ENCODE data around the gene BBLN.

Gene BBLN

GRCh38 chr9:128145951-128146351 is 14.1 kb upstream of the BBLN start:
- TF ChIP-seq CTCF (IDR thresholded peaks at IDR 0.05; ENCODE audit: control extremely low read depth, extremely low read depth, low read depth, missing control alignments): no peak
- DNase-seq (ENCODE audit: extremely low spot score): no peak
- POLR2A ChIA-PET: no interaction called here
- CTCF ChIA-PET: interaction anchor here (2.0 kb wide), 1 partner anchor 17 kb away, joined by 6 read pairs; the partner anchor contains the start of gene PTGES2

GRCh38 chr9:128146591-128147120 is 13.4 kb upstream of the BBLN start:
- no peak for DNase-seq (ENCODE audit: extremely low spot score)
- POLR2A ChIA-PET: no interaction called here
- CTCF ChIA-PET: interaction anchor here (2.0 kb wide), 1 partner anchor 18 kb away, joined by 6 read pairs; the partner anchor contains the start of gene PTGES2
- TF ChIP-seq CTCF (IDR thresholded peaks at IDR 0.05; ENCODE audit: control extremely low read depth, extremely low read depth, low read depth, missing control alignments): no peak

- CTCF ChIA-PET: no interaction called here
- no peak for TF ChIP-seq CTCF (IDR thresholded peaks at IDR 0.05; ENCODE audit: control extremely low read depth, extremely low read depth, low read depth, missing control alignments)
- POLR2A ChIA-PET: no interaction called here
- DNase-seq (ENCODE audit: extremely low spot score): no peak
Measured at GRCh38 chr9:128148509-128149000, 11.5 kb upstream of the BBLN start.

- POLR2A ChIA-PET: no interaction called here
- CTCF ChIA-PET: no interaction called here
- DNase-seq (ENCODE audit: extremely low spot score): no peak
- TF ChIP-seq CTCF (IDR thresholded peaks at IDR 0.05; ENCODE audit: control extremely low read depth, extremely low read depth, low read depth, missing control alignments): no peak
Measured at GRCh38 chr9:128149001-128149701, 10.9 kb upstream of the BBLN start, which contains the start of gene LCN2. LCN2 (plus strand) TSS chr9:128149453; CDS start chr9:128149526, 73 bp downstream.

- no peak for TF ChIP-seq CTCF (IDR thresholded peaks at IDR 0.05; ENCODE audit: control extremely low read depth, extremely low read depth, low read depth, missing control alignments)
- POLR2A ChIA-PET: no interaction called here
- CTCF ChIA-PET: no interaction called here
- DNase-seq (ENCODE audit: extremely low spot score): no peak
Measured at GRCh38 chr9:128149951-128150593, 10.0 kb upstream of the BBLN start.

GRCh38 chr9:128150594-128151308 is 9.3 kb upstream of the BBLN start:
- POLR2A ChIA-PET: no interaction called here
- no peak for DNase-seq (ENCODE audit: extremely low spot score)
- peak; percentile 25 for TF ChIP-seq CTCF (IDR thresholded peaks at IDR 0.05; ENCODE audit: control extremely low read depth, extremely low read depth, low read depth, missing control alignments)
- CTCF ChIA-PET: interaction anchor here (1.1 to 1.4 kb wide), 3 partner anchors 9 to 48 kb away, joined by 3 to 5 read pairs (median 3); partner anchors contain the start of gene BBLN

Data from GM10248 (cell line).